ENCODE measurements around the gene PPIA.
"Not testable (repeated sequence)": the region's sequence is repeated elsewhere in the genome, so short reads cannot be mapped to it uniquely, and the experiment has no call there.

Gene PPIA

DNA sequence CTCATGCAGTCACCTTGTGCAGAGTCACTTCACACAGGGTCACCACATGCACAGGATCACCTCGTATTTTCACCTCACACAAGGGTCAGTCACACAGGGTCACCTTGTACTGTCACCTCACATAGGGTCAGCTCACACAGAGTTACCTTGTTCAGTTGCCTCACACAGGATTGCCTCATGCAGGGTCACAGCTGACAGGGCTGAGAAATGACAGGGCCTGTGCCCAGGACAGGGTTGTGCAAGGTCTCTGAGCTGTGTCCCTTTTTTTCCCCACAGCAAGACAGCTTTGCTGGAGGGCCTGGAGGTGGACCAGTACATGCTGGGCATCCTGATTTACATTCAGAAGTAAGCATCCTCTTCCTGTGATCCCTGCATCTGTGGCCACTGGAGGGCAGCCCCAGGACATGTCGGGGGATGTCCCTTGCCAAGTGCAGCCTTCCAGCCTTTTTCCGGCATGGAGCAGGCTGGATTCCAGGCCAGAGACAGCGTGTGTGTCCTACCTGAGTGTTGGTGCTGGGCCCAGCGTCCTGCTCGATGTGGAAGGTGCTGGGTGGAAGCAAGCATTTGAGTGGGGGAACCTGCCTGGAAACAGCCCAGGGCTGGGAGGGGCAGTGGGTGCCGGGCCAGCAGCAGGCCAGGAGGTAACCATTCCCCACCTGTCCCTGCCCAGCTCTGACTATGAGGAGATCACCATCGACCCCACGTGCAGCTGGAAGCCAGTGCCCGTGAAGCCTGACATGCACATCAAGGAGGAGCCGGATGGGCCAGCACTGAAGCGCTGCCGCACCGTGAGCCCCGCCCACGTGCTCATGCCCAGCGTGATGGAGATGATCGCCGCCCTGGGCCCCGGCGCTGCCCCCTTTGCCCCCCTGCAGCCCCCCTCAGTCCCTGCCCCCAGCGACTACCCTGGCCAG is 31.6 kb upstream of the PPIA start:
- no peak for DNase-seq

DNA sequence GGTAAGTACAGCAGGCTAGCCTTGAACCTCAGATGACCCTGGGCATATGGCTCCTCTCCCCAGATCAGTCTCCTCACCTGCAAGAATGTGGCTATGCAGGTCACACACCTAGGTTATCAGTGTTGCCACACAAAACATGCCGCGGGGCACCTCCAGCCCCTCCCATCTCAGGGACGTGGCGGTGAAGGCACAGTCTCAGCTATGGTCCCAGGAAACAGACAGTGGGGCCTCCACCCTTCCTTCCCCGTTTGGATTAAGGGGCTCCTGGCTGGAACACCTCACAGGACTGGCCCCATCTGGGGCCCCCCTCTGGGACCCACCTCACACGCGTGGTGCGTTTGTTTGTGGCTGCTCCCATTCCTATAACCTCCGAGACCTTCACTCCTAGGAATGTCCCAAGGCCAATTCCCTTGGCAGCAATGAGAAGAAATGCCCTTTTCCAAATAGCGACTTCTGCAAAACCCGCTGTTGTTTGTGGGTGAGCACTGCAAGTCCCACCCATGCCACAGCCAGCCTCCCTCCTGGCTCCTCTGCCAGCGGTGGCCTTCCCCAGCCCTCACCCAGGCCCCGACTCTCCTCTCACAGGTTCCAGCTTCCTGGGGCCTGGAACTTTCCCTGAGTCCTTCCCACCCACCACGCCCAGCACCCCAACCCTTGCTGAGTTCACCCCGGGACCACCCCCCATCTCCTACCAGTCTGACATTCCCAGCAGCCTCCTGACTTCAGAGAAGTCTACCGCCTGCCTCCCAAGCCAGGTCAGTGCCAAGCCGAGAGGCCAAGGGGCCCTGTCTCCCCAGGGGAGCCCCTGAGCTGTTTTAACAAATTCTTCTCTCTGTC is 30.7 kb upstream of the PPIA start:
- no peak for DNase-seq

DNA sequence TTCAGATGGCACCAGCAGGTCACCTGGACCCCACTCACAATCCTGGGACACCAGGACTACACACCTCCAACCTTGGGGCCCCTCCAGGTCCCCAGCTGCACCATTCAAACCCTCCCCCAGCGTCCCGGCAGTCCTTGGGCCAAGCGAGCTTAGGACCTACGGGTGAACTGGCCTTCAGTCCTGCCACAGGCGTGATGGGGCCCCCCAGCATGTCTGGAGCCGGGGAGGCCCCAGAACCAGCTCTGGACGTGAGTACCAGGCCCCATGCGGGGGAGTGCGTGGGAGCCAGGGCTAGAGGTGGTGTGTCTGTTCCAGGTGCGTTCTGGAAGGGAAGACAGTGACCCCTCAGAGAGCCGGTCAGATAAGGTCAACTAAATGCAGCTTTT is 30.1 kb upstream of the PPIA start:
- DNase-seq: no peak

DNA sequence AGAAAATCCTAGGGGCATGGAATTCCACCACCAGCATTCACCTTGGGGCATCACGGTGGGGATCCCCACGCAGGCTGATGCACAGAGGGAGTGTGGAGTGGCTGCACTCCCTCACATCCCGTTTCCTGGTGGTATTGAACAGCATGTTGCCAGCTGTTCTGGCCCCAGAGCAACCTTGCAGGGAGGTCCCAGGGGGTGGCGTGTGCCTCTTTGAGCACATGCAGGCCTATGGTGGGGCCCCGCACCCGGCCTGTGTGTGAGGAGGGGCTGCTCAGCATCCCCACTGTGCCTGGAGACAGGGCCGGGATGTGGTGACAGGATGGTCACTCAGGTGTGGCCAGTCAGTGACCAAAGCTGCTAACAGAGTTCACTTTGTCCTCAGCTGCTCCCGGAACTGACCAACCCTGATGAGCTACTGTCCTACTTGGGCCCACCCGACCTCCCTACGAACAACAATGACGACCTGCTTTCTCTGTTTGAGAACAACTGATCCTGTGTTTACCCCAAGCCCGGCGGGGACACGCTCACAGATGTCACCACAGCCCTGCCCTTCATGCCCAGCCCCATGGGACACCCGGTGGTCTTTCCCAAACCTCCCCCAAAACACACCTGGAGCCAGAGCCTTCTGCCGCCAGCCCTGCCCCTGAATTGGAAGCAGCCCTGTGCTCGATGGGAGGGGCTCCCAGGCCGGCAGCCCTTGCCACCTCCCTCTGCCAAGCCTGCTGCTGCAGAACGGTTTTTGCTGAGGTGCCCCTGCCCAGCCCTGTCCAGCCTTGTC is 29.2 kb upstream of the PPIA start:
- DNase-seq: no peak

DNA sequence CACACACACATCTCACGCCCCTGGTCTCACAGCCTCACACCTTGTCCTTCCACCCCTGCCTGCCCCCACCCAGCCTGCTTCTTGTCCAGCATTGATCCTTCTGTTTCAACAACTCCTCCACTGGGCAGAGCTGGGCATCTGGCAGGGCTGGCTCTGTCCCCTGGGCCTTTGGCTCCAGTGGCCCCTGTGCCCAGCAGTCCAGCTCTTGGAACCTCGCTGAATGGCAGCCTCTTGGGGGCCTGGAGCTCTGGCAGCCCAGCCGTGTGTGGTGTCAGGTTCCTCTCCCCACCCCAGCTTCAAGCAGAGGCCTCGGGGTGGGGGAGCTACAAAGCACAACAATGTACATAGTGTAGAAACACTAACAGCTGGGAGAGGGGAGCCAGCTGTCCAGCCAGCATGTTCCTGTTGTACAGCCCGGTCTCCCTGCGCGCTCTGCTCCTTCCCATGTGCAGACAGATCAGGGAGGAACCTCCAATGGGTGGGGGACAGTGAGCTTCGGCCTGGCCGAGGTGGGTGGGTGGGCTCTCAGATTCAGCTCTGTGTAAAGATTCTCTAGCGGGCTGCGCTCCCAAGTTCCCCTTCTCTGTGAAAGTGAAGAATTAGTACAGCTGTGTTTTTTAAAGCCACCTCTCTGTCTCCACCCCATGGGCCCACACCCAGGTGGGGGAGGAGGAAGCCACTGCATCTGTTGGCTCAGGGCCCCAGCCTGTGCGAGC is 28.4 kb upstream of the PPIA start:
- DNase-seq: no peak

DNA sequence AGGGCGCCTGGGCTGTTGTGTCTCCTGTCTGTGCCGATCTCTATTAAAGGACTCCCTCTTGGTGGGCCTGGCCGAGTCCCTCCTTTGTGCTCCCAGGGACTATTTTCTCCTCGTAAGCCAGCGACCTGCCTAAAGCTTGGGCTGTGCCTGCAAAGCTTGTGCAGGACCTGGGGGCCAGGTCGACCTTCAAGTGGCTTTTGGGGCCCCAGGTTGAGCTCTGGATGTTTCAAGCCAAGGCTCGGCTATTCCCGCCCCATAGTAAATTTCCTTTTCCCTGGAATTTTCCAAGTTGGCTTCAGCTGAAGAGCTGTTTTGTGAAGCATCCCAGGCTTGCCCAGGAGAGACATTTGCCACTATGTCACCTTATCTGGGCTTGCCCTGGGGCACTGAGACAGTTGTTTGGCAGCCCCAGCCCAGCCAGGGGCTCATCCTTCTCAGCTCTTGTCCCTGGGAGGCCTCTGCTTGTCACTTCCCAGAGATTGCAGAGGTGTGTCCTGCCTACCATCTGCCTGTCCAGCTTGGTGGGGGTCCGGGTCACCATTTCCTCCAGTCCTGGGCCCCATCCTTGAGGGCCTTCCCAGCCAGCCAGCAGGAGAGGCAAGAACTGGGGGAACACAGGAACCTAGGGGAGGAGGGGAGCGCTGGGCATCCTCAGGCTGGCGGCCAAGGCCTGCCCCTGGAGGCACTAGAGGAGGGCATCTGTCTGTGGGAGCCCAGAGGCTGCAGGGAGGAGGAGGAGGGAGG is 27.7 kb upstream of the PPIA start:
- no peak for DNase-seq

DNA sequence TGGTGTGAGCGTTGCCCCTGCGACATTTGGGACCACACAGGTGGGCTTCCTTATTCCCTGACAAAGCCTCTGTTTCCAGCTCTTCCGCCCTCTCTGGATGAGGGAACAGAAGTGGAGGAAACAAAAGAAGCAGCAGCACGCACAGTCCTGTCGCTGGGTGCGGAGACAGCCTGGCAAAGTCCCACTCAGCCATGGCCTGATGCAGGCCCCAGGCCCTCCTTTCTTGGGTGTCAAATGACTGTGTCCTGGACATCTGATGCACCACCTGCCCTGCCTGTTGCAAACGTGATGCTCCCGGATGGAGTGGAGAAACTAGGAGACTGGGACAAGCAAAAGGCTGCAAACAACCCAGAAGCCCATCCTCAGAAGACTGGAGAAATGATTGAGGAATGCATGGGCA is 27.1 kb upstream of the PPIA start:
- no peak for DNase-seq

DNA sequence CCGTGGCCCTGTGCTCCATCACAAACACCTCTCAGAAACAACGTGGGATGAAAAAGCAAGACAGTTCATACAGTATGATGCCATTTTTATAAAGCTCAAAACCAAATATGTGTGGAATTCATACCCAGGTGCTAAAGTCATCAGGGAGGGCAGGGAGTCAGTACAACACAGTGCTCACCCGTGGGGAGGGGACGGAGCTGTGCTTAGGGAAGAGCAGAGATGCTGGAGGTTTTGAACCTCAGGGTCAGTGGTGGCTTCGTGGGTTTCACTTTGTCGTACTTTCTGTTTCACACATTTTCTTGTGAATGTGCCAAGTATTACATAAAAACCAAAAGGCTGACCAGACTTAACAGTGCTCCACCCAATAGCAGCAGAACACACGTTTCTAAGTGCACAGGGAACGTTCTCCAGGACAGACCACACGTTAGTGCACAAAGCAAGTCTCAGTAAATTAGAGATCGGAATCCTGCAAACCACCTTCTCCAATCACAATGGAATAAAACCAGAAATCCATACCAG is 26.6 kb upstream of the PPIA start:
- no peak for DNase-seq

DNA sequence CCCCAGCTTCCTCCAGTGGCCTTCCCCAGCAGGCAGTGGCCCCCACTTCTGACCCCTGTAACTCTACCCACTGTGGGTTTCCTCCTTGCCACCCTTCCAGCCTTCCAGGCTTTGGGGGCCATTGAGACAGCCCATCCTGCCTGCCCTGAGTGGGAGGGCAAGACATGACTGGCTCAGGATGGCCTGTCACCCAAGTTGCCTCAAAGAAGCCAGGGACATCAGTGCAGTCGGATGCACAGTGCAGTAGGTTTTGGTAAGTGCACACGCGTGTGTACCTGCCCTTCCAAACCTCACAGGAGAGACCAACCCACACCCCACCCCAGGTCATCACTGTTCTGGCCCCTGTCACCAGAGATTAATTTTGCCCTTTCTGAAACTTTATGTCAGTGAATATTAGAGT is 25.1 kb upstream of the PPIA start:
- DNase-seq: no peak

DNA sequence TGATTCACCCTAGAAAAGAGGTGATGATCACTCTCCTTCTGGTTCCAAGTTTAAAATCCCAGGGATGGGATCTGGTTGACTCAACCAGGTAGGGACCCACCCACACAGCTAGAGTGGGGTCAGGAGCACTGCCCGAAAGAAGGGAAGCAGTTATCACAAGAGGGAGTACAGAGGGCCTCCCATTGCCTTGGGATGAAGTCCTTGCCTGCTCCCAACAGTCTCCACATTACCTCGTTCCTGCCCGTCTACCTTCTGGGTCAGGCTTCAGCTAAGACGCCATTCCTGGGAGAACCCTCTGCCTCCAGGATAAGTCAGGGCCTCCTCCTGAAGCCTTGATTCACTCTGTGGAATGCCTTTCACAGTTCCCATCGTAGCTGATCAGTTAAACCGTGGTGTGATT is 24.0 kb upstream of the PPIA start:
- DNase-seq: no peak

DNA sequence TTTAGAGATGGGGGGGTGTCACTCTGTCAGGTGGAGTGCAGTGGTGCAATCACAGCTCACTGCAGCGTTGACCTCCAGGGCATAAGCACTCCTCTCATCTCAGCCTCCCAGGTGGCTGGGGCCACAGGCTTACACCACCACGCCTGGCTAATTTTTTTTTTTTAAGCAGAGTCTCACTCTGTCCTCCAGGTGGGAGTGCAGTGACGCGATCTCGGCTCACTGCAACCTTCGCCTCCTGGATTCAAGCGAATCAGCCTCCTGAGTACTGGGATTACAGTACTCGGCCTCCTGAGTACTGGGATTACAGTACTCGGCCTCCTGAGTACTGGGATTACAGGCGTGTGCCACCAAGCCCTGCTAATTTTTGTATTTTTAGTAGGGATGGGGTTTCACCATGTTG is 23.6 kb upstream of the PPIA start:
- DNase-seq: no peak

DNA sequence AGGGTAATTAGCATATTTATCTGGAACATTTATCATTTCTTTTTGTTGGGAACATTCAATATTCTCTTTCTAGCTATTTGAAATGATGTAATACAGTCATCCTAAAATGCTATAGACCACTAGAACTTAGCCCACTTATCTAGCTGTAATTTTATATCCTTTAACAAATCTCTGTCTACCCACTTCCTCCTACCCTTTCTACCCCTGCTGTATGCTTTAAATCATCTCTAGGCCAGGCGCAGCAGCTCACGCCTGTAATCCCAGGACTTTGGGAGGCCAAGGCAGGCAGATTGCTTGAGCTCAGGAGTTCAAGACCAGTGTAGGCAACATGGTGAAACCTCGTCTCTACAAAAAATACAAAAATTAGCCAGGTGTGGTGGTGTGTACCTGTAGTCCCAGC is 22.0 kb upstream of the PPIA start:
- DNase-seq: not testable (repeated sequence)

DNA sequence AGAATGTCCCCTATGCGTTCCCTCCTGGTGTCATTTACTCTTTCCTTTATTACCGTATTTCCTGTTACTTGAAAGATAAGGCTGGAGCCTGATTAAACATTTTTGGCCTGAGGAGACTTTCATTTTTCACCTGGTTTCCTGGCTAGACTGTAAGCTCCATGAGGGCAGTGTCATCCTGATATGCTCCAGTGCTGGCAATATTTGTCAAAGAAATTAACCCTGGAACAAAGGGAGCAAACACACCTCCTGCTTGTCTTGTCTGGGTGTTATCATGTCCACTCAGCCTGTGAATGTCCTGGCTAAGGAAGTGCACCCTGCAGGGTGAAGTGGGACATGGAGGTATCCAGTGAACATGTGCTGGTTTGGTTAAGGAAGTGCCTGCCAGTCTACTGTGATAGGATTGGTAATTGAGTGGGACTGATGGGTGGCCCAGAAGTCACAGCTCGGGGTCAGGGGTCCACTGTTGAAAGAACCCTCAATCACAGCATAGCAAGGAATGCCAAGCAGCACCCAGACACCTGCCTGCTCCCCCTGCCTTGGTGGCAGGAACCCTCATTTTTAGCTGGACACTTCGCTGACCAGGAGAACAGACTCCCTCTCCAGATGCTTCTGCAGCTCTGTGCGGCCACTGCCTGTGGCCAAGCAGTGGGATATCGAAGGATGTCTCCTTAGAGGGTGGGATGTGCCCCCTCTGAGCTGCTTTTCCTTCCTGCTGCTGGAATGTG is 20.9 kb upstream of the PPIA start:
- DNase-seq: no peak

DNA sequence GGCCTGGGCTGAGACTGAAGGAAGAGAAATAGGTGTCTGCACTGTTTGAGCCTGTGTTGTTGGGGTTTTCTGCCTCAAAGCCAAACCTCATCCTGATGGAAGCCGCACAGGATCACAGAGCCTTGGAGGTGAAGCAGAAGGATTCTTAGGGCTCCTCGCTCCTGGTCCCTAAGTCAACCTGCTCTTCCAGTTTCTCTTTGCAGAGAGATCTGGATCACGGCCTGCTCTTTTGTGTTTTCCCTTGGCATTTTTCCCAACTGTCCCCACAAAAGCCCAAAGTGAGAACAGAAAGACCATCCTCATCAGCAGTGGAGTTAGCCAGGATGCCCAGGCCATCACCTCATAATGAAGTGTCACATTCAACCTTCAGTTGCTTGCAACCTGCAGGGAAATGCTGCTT is 20.3 kb upstream of the PPIA start:
- DNase-seq: no peak

DNA sequence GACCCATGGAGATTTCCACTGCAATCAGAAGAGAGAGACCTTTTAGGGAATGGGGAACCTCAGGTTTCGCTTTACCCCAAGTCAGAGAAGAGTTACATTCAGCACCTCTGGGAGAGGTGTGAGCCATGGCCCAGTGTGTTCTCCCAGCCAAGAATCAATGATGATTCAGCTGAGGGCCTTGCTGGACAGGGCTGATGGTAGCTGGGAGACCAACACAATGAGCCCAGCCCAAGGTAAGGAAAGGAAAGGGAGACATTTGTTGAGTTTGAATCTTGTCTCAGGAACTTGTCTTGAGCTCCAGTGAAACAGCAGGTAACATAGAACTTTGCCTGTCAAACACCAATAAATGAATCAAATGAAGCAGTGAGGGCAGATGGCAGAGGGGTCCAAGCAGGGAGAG is 14.0 kb upstream of the PPIA start:
- DNase-seq: no peak

DNA sequence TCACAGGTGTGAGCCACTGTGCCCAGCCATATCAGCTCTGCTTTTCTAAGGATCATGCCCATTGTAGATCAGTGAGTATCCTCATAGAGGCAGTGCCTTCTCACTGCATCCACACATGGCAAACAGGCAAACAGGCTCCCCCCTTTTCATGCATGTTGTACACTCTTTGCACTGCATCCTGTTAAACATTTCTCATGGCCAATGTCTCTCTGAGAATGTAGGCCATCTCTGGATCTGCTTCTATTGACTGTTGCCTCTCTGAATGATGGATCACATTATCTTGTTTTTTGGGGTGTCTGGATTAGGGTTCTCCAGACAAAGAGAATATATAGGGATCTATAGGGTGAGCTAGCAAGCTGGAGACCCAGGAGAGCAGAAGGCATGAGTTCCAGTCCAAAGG is 13.1 kb upstream of the PPIA start:
- no peak for DNase-seq

DNA sequence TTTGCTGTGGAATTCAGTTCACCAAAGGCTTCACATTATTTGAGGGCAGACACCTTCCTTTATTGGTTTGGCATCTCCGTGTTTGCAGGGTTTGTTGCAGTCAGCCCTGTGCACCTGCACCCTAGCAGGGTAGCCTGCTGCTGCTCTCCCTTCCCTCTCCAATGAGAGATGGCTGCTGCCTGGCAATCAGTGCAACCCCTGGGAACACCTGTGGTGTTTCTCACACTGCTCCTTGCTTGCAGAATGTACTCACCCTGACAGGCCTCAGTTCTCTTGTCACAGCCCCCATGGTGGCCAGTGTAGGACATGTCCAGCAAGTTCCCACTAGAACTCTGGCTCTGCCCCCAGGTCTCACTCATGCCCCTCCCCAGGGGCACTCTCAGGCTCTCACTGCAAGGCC is 12.1 kb upstream of the PPIA start:
- no peak for DNase-seq

DNA sequence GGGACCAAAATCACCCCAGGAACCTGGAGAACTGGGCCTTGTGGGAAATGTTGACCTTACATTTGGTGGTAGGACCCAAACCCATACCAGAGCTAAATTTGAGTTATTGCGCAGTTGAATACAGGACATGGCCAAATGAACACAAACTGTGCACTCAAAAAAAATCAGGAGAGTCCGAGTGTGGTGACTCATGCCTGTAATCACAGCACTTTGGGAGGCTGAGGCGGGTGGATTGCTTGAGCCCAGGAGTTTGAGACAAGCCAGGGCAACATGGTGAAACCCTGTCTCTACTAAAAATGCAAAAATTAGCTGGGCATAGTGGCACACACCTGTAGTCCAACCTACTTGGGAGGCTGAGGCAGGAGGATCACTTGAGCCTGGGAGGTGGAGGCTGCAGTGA is 11.3 kb upstream of the PPIA start:
- DNase-seq: not testable (repeated sequence)

DNA sequence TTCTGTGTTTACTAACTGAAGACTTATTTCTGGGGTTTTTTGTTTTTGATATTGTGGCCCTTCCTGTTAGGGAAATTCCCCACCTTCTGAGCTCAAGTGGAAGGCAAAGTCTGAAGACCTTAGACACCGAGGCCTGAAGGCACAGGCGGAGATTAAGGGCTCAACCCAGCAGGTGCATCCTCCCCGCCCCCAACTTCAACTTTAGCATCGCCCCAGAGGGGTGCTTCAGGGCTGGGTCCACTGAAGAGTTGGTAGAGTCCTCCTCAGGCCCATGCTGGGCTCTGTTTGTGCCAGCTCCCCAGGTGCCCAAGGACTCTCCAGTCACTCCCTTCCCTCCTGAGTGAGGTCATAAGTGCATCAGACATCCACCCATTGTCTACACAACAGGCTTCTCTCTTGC is 9.4 kb upstream of the PPIA start:
- DNase-seq: no peak

DNA sequence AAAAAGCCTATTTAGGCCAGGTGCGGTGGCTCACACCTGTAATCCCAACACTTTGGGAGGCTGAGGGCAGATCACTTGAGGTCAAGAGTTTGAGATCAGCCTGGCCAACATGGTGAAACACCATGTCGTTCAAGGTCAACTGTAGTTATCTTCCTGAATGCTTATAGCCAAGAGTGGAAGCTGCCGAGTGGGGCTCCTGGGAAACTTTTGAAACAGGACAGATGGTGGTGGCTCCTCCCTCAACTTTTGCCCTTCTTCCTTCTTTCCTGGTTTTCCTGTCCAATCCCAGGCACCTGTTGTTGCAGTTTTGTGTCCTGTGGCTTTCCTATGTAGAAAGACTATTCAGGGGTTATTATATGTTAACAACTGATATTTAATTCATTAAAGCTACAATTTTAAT is 8.7 kb upstream of the PPIA start:
- no peak for DNase-seq

DNA sequence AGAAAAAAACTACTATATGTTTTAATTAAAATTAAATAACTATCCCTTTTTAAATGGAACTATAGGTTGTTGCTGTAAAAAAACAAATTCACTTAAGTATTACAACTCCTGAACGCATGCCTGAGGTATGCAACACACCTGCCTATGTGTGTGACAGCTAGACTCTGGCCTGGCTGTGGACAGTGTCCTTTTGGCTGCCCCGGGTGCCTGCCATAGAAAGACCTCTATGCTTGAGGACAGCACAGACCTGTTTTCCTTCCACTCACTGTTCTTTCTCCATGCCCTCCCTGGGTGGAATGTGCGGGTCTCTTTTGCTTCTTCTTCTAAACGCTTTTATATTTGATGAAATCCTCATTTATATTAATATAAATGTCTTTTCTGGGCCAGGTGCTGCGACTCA is 6.5 kb upstream of the PPIA start:
- DNase-seq: no peak
